HG03457 (cell line): Measurements from ENCODE around the gene SAP130.
A peak's percentile ranks its signal among the peaks of the same experiment; 100 is the strongest.

Experiments
- ATAC-seq: cut with Tn5 transposase; IDR thresholded peaks from one replicate; pipeline ENCODE4 v1.9.1; 2021; ENCODE audit warnings: moderate number of reproducible peaks; ENCODE audit not compliant: unreplicated experiment

Gene SAP130

GRCh38 chr2:128027801-128028667, at the start of gene SAP130:
TSS of gene SAP130 (minus strand) at chr2:128028059. CDS start at chr2:128026292, 1,767 bp downstream.
- peak; percentile 83 for ATAC-seq

GRCh38 chr2:128076461-128077106, 48.7 kb upstream of the SAP130 start:
- ATAC-seq: no peak

- no peak for ATAC-seq
Measured at GRCh38 chr2:128073278-128073677, 45.4 kb upstream of the SAP130 start.

GRCh38 chr2:128069769-128070168, 41.9 kb upstream of the SAP130 start:
- ATAC-seq: no peak

- ATAC-seq: no peak
Measured at GRCh38 chr2:128064353-128064752, 36.5 kb upstream of the SAP130 start.

GRCh38 chr2:128062571-128062970, 34.7 kb upstream of the SAP130 start:
- ATAC-seq: no peak

- no peak for ATAC-seq
Measured at GRCh38 chr2:128058114-128058513, 30.3 kb upstream of the SAP130 start.

- ATAC-seq: no peak
Measured at GRCh38 chr2:128057334-128057733, 29.5 kb upstream of the SAP130 start.

- ATAC-seq: no peak
Measured at GRCh38 chr2:128054104-128054885, 26.4 kb upstream of the SAP130 start.

GRCh38 chr2:128053331-128053730, 25.5 kb upstream of the SAP130 start:
- no peak for ATAC-seq

- ATAC-seq: no peak
Measured at GRCh38 chr2:128043041-128043440, 15.2 kb upstream of the SAP130 start.

GRCh38 chr2:128041561-128041960, 13.7 kb upstream of the SAP130 start:
- no peak for ATAC-seq

- no peak for ATAC-seq
Measured at GRCh38 chr2:128040166-128040771, 12.4 kb upstream of the SAP130 start.

- ATAC-seq: no peak
Measured at GRCh38 chr2:128039535-128039934, 11.7 kb upstream of the SAP130 start.

- ATAC-seq: no peak
Measured at GRCh38 chr2:128038411-128038810, 10.6 kb upstream of the SAP130 start.

- no peak for ATAC-seq
Measured at GRCh38 chr2:128037649-128038048, 9.8 kb upstream of the SAP130 start.

- no peak for ATAC-seq
Measured at GRCh38 chr2:128036748-128037607, 9.1 kb upstream of the SAP130 start.

- no peak for ATAC-seq
Measured at GRCh38 chr2:128032092-128032491, 4.2 kb upstream of the SAP130 start.

GRCh38 chr2:128028668-128029054, 802 bp upstream of the SAP130 start:
- ATAC-seq: no peak

- ATAC-seq: peak; percentile 66
Measured at GRCh38 chr2:128027278-128027800, 520 bp downstream of the SAP130 start.
